Measurements from ENCODE around the gene EFNA1. TPM values are rescaled to one million over a fixed set of nuclear protein-coding genes. Genes with fewer than 3 reads are reported as not detected.

The EFNA1 gene
- total and polyA plus RNA-seq, 8 donors, result 19.5 to 91.7 (median 37.7) TPM

DNA sequence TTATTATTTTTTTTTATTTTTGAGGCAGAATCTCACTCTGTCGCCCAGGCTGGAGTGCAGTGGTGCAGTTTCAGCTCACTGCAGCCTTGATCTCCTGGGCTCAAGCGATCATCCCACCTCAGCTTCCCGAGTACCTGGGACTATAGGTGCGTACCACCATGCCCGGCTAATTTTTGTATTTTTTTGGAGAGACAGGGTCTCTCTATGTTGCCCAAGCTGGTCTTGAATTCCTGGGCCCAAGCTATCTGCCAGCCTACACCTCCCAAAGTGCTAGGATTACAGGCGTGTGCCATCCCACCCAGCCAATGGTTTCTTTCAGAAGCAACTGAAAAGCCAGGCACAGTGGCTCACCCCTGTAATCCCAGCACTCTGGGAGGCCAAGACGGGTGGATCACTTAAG lies 43.1 kb downstream of the EFNA1 start:
- Histone ChIP-seq H3K36me3 (no peaks in the 10 kb centered on the region), H3K27ac (no peak overlapping the region), H3K4me1 (peaks cover 0 to 10% (median 6%) of the 10 kb centered on the region in 3 donors), H3K4me3 (no peak overlapping the region), H3K9me3 (no peaks in the 10 kb centered on the region), H3K27me3 (no peaks in the 10 kb centered on the region)
- no peak for DNase-seq
- FAIRE-seq, result no peak
- no peak for ATAC-seq
- TF ChIP-seq, protein P1, sequence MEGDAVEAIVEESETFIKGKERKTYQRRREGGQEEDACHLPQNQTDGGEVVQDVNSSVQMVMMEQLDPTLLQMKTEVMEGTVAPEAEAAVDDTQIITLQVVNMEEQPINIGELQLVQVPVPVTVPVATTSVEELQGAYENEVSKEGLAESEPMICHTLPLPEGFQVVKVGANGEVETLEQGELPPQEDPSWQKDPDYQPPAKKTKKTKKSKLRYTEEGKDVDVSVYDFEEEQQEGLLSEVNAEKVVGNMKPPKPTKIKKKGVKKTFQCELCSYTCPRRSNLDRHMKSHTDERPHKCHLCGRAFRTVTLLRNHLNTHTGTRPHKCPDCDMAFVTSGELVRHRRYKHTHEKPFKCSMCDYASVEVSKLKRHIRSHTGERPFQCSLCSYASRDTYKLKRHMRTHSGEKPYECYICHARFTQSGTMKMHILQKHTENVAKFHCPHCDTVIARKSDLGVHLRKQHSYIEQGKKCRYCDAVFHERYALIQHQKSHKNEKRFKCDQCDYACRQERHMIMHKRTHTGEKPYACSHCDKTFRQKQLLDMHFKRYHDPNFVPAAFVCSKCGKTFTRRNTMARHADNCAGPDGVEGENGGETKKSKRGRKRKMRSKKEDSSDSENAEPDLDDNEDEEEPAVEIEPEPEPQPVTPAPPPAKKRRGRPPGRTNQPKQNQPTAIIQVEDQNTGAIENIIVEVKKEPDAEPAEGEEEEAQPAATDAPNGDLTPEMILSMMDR (IDR thresholded peaks at IDR 0.05), result no peak
- intact Hi-C loops (cut with DNase I), result no loop called here
- 88 to 89% methylated on average over 7 of the region's 7 CpGs for WGBS, 2 donors

DNA sequence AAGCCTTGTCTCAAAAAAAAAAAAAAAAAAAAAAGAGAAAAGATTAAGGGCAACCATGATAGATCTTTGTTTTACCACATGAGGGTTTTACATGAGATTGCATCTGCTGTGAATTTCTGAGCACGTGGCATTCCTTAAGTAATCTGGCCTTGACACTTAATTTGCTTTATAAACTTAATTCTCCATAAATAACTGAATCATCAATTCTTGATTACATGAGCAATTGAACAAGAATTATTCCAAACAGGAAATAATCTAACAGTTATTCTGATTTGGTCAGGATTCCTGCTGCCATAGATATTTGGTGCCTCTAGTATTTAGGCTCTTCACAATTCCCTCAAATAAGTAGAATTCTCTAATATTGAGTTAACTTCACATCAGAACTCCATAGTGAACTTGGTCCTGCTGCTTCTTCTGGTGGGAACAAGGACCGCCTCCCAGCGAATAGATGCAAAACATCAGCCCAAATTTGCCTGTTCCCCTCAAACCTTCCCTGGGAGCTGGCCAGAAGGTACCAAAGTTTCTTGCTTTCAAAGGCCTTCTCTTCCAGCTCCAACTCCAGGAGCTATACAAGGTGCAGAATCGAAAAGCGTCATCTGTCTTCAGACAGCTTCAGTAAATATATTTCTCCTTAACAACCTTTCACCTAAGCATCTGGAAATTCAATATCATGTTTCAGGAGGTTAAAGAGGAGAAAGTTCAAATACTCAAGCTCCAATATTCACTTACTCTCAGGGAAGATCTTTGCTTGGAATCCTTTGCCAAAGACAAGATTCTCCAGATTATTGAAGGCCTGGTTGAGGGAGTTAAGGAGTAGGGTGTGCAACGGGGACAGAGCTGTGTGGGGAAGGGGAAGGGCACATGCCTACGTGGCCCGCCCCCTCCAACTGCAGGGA lies 44.4 kb downstream of the EFNA1 start:
- DNase-seq, result no peak
- TF ChIP-seq, protein P1 (IDR thresholded peaks at IDR 0.05), result no peak
- Histone ChIP-seq H3K9me3 (no peaks in the 10 kb centered on the region), H3K27me3 (no peaks in the 10 kb centered on the region), H3K27ac (peak overlapping the region in 3 of 4 donors; percentile 66 to 77 (median 69)), H3K36me3 (no peaks in the 10 kb centered on the region), H3K4me3 (peak overlapping the region; percentile 60 to 85 (median 70)), H3K4me1 (peaks cover 6 to 17% (median 8%) of the 10 kb centered on the region in 3 donors)
- peak in 2 of 4 donors; percentile 2 to 8 for ATAC-seq
- no peak for FAIRE-seq
- intact Hi-C loops (cut with DNase I), result no loop called here
- WGBS, 2 donors, result 27 to 39% methylated on average over 8 of the region's 8 CpGs

DNA sequence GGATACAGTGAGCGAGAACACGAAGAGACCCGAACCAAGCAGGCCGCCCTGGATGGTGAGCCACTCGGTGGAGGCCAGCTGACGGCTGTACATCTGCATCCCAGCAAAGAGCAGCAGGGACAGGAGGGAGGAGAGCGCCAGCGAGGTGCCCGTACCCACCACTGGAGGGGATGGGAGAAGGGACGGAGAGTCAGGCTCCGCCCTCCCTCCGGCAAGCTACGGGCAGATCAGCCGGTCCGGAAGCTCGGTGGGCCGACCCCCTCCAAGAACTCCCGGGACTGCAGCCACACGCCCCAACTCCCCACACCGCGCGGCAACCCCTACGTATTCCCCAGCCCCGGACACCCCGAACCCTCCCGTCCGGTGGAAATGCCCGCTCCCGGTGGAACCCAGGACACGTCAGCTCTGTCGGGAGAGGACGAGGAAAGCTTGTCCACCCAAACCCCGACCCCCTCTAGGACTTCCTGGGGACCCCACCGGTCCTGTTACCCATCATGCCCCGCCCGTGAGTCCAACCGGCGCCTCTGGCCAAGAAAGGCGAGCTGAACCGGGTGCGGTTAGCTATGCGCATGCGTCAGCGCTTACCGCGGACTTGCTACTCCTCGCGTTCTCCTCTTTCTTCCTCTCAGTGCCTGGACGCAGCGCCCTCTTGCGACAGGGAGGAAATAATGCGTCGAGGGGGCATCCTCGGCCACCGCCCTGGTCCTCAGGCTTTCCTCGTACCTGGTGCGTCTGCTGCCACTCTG lies 45.2 kb downstream of the EFNA1 start, which contains the start of gene KRTCAP2:
KRTCAP2 (minus strand) TSS at position 573 of the 746 bp plus-strand sequence; CDS start at position 493, 80 bp downstream.
- Histone ChIP-seq H3K27me3 (no peaks in the 10 kb centered on the region), H3K4me3 (peak within 1 kb of the TSS; percentile 60 to 85 (median 70)), H3K9me3 (no peaks in the 10 kb centered on the region), H3K27ac (peak within 1 kb of the TSS; percentile 41 to 77 (median 68)), H3K36me3 (no peaks in the 10 kb centered on the region), H3K4me1 (peaks cover 3 to 19% (median 10%) of the 10 kb centered on the region in 3 donors)
- peak; percentile 93 to 99 (median 95) for DNase-seq
- ATAC-seq, result peak; percentile 83 to 85 (median 84)
- WGBS, 2 donors, result 0 to 1% methylated on average over 45 to 57 of the region's 57 CpGs
- TF ChIP-seq, protein P1 (IDR thresholded peaks at IDR 0.05), result peak; percentile 79 to 93 (median 90)
- FAIRE-seq, result no peak
- intact Hi-C loops (cut with DNase I), result no loop called here

DNA sequence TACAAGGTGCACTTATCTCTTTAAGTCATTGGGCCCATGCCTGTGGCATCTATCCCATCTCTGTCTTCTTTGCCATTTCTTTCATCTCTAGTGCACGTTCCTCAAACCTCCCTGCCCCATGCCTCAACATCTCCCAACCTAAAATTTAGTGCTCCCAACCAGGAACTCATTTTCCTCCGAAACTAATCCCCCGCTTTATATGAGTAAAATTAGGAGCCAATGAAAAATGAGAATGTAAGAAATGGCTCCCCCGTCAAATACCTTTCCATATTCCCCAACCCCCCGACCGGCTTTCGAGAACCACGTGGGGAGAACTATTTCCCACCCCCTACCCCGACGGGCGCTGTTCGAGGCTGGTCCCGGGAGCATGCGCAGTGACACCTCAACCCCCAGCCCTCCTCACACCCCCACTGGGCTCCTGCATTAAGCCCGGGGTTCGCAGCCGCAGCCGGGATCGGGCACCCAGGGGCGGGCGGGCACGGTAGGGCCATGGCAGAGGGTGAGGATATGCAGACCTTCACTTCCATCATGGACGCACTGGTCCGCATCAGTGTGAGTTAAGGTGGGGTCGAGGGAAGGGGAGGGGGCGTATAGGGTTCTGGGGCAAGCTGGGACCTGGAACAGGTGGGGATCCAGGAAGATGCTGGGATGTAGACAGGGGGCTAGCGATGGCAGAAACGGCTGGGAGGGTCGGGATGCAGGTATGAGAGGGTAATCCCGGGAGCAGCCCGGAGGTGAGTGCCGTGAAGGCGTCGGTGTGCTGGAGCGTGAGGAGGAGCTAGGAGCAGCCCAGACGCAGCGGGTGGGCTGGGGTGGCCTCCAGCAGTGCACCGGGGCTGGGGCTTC lies 46.0 kb downstream of the EFNA1 start, which contains the start of gene TRIM46:
TRIM46 (plus strand) TSS at position 372 of the 846 bp plus-strand sequence; CDS start at position 490, 118 bp downstream.
- FAIRE-seq (no peak), ATAC-seq (peak in 1 of 4 donors; percentile 2), DNase-seq (peak; percentile 25 to 79 (median 46))
- intact Hi-C loops (cut with DNase I), result no loop called here
- Histone ChIP-seq H3K27me3 (no peaks in the 10 kb centered on the region), H3K36me3 (no peaks in the 10 kb centered on the region), H3K4me3 (peak within 1 kb of the TSS; percentile 60 to 85 (median 70)), H3K4me1 (peaks cover 3 to 19% (median 10%) of the 10 kb centered on the region in 3 donors), H3K9me3 (no peaks in the 10 kb centered on the region), H3K27ac (peak within 1 kb of the TSS; percentile 41 to 77 (median 68))
- WGBS, 2 donors, result 5% methylated on average over 38 of the region's 38 CpGs
- TF ChIP-seq, protein P1 (IDR thresholded peaks at IDR 0.05), result no peak
